GM21526 (cell line): ENCODE data around the gene ACOT7.
"Not testable (repeated sequence)": the region's sequence is repeated elsewhere in the genome, so short reads cannot be mapped to it uniquely, and the experiment has no call there.

Source experiments
- ATAC-seq: cut with Tn5 transposase; IDR thresholded peaks from one replicate; pipeline ENCODE4 v1.9.1; 2021; ENCODE audit warnings: moderate library complexity; ENCODE audit not compliant: unreplicated experiment, low FRiP score

ACOT7 gene

DNA sequence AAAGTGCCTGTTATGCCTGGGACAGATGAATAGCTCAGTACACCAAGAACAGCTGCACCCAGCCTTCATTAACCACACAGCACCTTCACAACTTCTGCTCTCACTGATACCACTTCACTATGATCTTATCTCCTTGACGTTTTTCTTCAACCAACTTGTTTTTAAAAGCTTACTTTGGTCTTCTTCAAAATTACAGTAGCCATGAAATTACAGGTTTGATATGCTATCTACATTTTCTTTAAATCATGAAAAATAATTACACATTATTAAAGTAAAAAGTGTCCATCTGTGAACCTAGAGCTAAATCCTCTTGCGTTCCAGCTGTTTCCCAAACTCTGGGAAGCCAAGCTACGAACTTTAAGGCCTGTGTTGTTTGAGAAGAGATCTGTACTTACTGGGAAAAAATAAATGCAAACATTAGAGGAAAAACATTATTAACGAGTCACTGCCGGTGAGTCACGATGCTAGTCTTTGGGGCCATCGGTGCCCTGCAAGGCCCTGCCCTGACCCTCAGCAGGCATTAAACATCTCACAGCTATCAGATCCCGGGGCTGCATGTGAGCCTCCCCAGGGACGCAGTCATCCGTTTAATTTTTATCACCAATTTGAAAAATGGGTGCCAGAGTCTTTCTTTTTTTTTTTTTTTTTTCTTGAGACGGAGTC is 76.3 kb downstream of the ACOT7 start:
- ATAC-seq = no peak

DNA sequence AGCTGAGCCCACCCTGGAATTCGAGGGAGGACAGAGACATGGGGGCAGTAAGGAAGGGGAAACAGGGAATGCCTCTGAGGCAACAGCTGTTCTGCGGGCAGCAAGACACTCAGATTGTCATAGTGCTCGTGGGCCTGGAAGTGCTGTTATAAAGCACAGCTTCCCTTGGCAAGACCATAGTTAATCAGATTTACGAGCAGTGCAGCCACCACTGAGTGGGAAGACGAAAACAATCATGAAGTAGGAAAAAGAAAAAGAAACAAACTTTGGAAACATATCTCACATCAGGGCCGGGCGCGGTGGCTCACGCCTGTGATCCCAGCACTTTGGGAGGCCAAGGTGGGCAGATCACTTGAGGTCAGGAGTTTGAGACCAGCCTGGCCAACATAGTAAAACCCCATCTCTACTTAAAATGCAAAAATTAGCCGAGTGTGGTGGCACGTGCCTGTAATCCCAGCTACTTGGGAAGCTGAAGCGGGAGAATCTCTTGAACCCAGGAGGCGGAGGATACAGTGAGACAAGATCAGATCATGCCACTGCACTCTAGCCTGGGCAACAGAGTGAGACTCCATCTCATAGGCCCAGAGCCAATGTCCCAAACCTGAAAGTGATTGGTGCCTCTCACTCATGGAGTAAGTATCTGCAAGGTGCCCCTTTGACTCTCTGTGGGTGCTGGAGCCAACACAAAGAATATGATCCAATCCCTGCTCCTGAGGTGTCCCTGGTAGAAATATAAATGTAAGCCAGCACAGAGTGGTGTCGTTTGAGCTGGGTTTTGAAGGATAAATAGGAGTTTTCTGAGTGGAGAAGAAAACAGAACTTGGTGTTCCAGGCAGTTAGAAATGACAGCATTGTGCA is 77.1 kb downstream of the ACOT7 start:
- no peak for ATAC-seq

DNA sequence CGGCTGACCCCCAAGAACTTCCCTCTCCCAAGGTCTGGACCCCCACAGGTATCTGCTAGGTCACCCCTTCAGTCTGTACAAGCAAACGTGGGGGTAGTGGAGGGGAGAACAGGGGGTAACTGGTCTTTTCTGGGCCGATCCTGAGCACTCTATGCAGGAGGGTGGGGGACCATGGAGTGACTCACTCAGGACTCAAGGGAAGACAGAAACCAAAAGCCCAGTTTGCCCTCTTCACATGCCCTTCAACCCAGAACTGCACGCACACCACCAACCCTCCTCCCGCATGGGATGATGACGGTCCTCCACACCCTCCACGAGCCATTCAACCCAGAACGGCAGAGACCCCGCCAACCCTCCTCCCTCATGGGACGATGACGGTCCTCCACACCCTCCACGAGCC is 79.1 kb downstream of the ACOT7 start:
- ATAC-seq = no peak

- ATAC-seq = no peak
Observed at GRCh38 chr1:6313393-6314200, 80.0 kb downstream of the ACOT7 start.

- no peak for ATAC-seq
Observed at GRCh38 chr1:6310116-6310848, 83.3 kb downstream of the ACOT7 start.

- ATAC-seq = no peak
Observed at GRCh38 chr1:6309564-6309963, 84.0 kb downstream of the ACOT7 start.

- no peak for ATAC-seq
Observed at GRCh38 chr1:6308449-6308848, 85.1 kb downstream of the ACOT7 start.

DNA sequence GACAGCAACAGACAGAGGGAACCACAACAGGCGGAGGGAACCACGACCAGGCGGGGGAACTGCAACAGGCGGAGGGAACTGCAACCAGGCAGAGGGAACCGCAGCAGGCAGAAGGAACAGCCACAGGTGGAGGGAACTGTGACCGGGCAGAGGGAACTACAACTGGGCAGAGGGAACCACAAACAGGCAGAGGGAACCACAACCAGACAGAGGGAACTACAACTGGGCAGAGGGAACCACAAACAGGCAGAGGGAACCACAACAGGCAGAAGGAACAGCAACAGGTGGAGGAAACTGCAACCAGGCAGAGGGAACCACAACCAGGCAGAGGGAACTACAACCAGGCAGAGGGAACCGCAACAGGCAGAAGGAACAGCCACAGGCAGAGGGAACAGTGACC is 85.9 kb downstream of the ACOT7 start:
- not testable (repeated sequence) for ATAC-seq

DNA sequence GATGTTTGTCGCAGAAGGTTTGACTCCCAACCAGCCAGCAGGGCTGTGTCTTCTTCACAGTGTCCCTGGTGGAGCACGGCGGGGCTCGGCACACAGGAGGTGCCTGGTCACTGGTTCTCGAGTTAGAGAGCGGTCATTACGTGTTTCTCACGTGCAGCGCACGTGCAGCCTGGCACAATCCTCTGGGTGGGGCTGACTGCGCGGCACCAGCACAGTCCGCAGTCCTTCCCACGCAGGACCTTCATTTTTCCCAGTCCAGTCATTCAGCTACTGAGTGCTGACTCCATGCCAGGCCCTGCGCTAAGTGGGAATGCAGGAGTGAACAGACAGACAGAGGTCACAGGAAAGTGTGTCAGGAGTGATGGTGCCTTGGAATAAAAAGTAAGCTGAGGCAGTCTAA is 86.5 kb downstream of the ACOT7 start:
- no peak for ATAC-seq

DNA sequence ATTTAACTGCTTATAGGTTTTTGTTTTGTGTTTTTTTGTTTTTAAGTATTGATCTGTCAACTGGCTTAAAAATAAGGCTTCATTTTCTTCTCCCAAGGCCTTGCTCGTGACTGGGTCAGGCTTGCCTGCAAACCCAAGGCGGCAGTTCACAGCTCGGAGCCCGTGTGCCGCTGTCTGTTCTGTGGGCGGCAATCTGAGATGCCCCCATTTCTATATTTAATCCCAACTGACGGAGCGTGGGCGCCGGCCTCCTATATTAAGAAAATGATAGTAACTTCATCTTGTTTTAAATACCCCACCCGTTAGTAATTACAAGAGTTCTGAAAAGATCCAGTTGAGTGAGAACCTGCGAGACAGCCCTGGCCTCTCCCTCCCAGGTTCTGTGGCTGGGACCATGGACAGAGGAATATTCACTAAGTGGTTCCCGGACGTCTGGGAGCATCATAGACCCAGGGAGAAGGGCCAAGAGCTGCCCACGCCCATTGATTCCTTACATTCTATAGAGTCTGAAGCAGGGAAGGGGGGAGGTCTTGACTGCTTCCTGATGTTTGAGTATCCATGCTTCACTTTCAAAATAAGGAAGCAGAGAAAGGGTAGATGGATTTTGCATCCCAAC is 90.1 kb downstream of the ACOT7 start:
- no peak for ATAC-seq

DNA sequence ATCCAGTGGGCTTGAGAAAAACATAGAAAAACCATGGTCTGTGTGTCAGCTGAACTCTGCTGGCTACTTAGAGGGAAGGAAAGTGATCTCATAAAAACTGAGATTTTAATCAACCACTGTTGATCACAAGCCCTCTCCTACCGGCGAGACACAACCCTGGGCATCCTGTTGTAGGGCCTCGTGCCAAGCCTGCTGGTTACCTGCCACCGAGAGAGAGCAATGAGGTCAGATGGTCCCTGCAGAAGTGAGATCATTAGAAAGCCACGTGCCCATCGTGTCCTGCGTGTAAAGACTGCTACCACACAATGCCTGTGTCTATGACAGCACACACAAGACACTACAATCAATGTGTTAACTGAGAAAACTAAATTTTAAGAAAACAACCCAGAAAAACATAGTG is 91.0 kb downstream of the ACOT7 start:
- no peak for ATAC-seq

GRCh38 chr1:6301526-6301925 is 92.0 kb downstream of the ACOT7 start:
- ATAC-seq = no peak

- no peak for ATAC-seq
Observed at GRCh38 chr1:6300342-6301048, 93.1 kb downstream of the ACOT7 start.

- no peak for ATAC-seq
Observed at GRCh38 chr1:6299557-6300165, 93.9 kb downstream of the ACOT7 start.

GRCh38 chr1:6298940-6299465 is 94.6 kb downstream of the ACOT7 start:
- no peak for ATAC-seq

GRCh38 chr1:6298530-6298929 is 95.0 kb downstream of the ACOT7 start:
- no peak for ATAC-seq

GRCh38 chr1:6295910-6296309 is 97.7 kb downstream of the ACOT7 start:
- ATAC-seq = no peak

DNA sequence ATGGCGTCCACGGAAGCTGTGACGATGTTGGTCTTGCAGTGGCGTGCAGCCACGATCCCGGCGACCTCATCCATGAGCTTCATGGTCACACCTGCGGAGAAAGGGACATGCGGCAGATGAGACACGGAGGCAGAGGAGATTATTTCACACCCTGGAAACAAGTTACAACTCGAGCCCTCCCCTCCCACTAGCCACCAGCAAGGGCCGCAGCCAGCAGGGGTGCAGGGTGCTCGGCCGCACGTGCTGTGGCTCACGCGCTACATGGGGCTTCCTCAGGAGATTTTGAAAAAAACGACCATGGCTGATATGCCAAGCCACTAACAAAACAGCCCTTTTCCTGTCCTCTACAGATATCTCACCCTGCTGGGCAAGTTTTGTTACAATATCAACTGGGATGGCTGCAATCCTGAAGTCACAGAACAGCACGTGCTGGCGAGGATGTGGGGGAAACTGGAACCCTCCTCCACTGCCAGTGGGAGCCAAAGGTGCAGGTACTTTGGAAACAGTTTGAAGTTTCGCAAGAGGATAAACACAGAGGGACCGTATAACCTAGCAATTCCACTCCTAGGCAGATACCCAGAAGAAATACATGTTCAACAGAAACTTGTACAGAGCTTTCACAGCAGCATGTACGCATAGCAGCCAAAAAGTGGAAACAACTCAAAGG is 98.5 kb downstream of the ACOT7 start:
- no peak for ATAC-seq
